ENCODE data around the gene AKAP17A. TPM values are rescaled to one million over a fixed set of nuclear protein-coding genes. Genes with fewer than 3 reads are reported as not detected.

AKAP17A gene
- total and polyA plus RNA-seq, 2 donors, result 25.0 to 105 TPM

DNA sequence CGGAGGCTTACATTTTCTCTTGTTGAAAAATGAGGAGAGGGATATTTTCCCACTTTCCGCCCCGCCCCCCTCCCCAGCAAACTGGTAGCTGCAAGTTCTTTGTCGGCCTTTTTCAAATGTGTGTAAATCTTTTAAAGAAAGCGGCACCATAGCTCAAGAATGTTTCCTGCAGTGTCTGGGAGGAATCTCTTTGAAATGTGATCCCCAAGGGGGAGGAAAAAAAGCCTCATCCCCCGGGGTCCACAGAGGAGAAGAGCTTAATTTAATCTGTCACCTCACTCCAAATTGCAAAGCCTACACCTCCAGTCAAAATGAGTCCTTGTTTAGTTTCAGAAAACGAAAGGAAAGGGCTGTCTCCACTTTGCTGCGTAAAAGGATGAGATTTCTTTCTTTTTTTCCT lies 58.2 kb downstream of the AKAP17A start:
- 70% methylated on average over 8 of the region's 8 CpGs for WGBS
- H3K9me3 ChIP-seq (ENCODE audit: control insufficient read depth in 2 of 2, insufficient read depth in 1 of 2, low read length in 1 of 2), result peaks cover 2 to 7% of the 10 kb centered on the region in 2 donors
- H3K27ac ChIP-seq (ENCODE audit: low read depth in 1 of 2, low read length in 1 of 2), result no peak overlapping the region
- H3K36me3 ChIP-seq (ENCODE audit: control insufficient read depth in 2 of 2, insufficient read depth in 2 of 2, low read length in 1 of 2), result no peaks in the 10 kb centered on the region
- no peak for DNase-seq (ENCODE audit: low read depth in 6 of 9, low spot score in 9 of 9)
- H3K4me3 ChIP-seq (ENCODE audit: low read length in 2 of 2), result no peak overlapping the region
- no peaks in the 10 kb centered on the region for H3K4me1 ChIP-seq (ENCODE audit: control insufficient read depth in 2 of 2, insufficient read depth in 2 of 2, low read length in 2 of 2)
- no peaks in the 10 kb centered on the region for H3K27me3 ChIP-seq (ENCODE audit: control insufficient read depth in 2 of 2, insufficient read depth in 1 of 2, low read length in 1 of 2)

Other genes with a start within 250 kb of the AKAP17A start
- gene SLC25A6, start 199.5 kb upstream of the AKAP17A start, total RNA-seq, result 139 TPM
- 230 TPM for gene SLC25A6, start 199.5 kb upstream of the AKAP17A start, polyA plus RNA-seq
- 14.6 TPM for gene ASMTL, start 138.7 kb upstream of the AKAP17A start, total RNA-seq
- 33.0 TPM for gene ASMTL, start 138.7 kb upstream of the AKAP17A start, polyA plus RNA-seq
- 15.8 TPM for gene P2RY8, start 54.4 kb upstream of the AKAP17A start, total RNA-seq
- 12.9 TPM for gene P2RY8, start 54.4 kb upstream of the AKAP17A start, polyA plus RNA-seq
- gene ASMT, start 23.5 kb downstream of the AKAP17A start, total RNA-seq, result 0.05 TPM
- 0.46 TPM for gene ASMT, start 23.5 kb downstream of the AKAP17A start, polyA plus RNA-seq